Ascending aorta (tissue), 2 donors: Measurements from ENCODE around the gene PFKL. TPM values are rescaled to one million over a fixed set of nuclear protein-coding genes. Genes with fewer than 3 reads are reported as not detected.
A peak's percentile ranks its signal among the peaks of the same experiment; 100 is the strongest.

Experiments
- DNase-seq, 2 donors: peaks; one replicate each; pipeline ENCODE4 v3.0.0-alpha.2; 2019; ENCODE audit warnings: low spot score in 2 of 2
- H3K27ac ChIP-seq, 2 donors: fragments of 200-600 bp; sonication (generic); one replicate each; pipeline ENCODE4 v1.5.1; 2016 to 2017; ENCODE audit warnings: mild to moderate bottlenecking in 1 of 2
- H3K27me3 ChIP-seq: fragments of 200-600 bp; sonication (generic); one replicate; pipeline ENCODE4 v1.5.1; 2017
- H3K36me3 ChIP-seq, 2 donors: fragments of 200-600 bp; sonication (generic); one replicate each; pipeline ENCODE4 v1.5.1; 2016
- H3K4me1 ChIP-seq, 2 donors: fragments of 200-600 bp; sonication (generic); one replicate each; pipeline ENCODE4 v1.5.1; 2016 to 2017; ENCODE audit warnings: mild to moderate bottlenecking in 1 of 2
- H3K4me3 ChIP-seq, 2 donors: fragments of 200-600 bp; sonication (generic); one replicate each; pipeline ENCODE4 v1.5.1; 2016 to 2017; ENCODE audit warnings: mild to moderate bottlenecking in 1 of 2
- H3K9me3 ChIP-seq, 2 donors: fragments of 200-600 bp; sonication (generic); one replicate each; pipeline ENCODE4 v1.5.1; 2016
- intact Hi-C: fragments of 100-400 bp; cut with DNase I; formaldehyde crosslinking; loops from one replicate; pipeline ENCODE4 v1.15.1; 2023
- total RNA-seq: library from RNA; depleted of rRNA; stranded (reverse); fragments of >200 nt; gene quantifications from one replicate; pipeline ENCODE4 v1.1.0, GENCODE V29; 2016
- TF ChIP-seq, protein P1 (sequence below), 3 experiments: fragments of 200-600 bp in 2 of 3; fragments of 450-650 bp in 1 of 3; sonication (generic) in 2 of 3; IDR thresholded peaks; one replicate each; pipeline ENCODE4 v1.5.1; 2016 to 2019; ENCODE audit warnings: antibody characterized with exemption in 3 of 3, mild to moderate bottlenecking in 1 of 3, moderate library complexity in 1 of 3

Gene PFKL
- total RNA-seq, 1 donor from 2014 or later, result 153 TPM

DNA sequence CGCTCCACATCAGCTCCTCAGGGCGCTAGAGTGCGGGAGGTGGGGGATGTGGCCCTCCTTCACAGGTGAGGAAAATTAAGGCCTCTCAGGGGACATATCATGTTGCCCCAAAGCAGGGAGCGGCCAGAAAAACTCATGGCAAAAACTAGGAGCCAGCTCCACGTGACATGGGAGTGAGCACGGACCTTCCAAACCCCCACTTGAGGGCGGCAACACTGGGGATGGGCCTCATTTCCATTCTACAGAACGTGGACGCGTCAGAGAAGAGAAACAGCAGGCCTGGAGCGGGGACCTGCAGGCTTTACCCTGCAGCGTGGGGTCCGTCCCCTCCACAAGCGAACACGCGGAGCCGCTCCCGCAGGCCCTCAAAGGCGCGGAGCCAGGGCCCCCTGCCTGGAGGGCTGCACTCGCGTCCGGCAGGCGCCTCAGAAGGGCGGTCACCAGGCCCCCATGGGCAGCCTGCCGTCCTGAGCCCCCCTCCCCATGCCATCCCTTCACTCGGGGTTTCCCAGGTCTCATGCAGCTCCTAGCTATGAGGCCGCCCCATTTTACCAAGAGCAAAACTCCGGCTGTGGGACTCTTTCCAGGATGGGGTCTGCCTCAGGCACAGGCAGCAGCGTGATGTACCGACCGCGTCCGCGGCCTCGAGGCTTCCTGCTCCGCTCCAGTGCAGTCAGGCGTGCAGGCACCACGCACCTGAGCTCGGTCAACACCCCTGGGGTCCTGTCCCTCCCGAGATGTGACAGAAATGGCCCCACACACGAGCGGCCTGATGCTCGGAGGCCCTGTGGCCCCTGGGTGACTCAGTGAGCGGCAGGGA lies 33.9 kb downstream of the PFKL start:
- peaks cover 4 to 5% of the 10 kb centered on the region in 2 donors for H3K4me1 ChIP-seq
- no peak for DNase-seq
- H3K9me3 ChIP-seq, result no peaks in the 10 kb centered on the region
- TF ChIP-seq, protein P1, sequence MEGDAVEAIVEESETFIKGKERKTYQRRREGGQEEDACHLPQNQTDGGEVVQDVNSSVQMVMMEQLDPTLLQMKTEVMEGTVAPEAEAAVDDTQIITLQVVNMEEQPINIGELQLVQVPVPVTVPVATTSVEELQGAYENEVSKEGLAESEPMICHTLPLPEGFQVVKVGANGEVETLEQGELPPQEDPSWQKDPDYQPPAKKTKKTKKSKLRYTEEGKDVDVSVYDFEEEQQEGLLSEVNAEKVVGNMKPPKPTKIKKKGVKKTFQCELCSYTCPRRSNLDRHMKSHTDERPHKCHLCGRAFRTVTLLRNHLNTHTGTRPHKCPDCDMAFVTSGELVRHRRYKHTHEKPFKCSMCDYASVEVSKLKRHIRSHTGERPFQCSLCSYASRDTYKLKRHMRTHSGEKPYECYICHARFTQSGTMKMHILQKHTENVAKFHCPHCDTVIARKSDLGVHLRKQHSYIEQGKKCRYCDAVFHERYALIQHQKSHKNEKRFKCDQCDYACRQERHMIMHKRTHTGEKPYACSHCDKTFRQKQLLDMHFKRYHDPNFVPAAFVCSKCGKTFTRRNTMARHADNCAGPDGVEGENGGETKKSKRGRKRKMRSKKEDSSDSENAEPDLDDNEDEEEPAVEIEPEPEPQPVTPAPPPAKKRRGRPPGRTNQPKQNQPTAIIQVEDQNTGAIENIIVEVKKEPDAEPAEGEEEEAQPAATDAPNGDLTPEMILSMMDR (IDR thresholded peaks at IDR 0.05), result no peak
- intact Hi-C loops, result no loop called here
- peaks cover 4 to 37% of the 10 kb centered on the region in 2 donors for H3K36me3 ChIP-seq
- H3K27ac ChIP-seq, result no peak overlapping the region
- no peak overlapping the region for H3K4me3 ChIP-seq
- H3K27me3 ChIP-seq, result no peaks in the 10 kb centered on the region

DNA sequence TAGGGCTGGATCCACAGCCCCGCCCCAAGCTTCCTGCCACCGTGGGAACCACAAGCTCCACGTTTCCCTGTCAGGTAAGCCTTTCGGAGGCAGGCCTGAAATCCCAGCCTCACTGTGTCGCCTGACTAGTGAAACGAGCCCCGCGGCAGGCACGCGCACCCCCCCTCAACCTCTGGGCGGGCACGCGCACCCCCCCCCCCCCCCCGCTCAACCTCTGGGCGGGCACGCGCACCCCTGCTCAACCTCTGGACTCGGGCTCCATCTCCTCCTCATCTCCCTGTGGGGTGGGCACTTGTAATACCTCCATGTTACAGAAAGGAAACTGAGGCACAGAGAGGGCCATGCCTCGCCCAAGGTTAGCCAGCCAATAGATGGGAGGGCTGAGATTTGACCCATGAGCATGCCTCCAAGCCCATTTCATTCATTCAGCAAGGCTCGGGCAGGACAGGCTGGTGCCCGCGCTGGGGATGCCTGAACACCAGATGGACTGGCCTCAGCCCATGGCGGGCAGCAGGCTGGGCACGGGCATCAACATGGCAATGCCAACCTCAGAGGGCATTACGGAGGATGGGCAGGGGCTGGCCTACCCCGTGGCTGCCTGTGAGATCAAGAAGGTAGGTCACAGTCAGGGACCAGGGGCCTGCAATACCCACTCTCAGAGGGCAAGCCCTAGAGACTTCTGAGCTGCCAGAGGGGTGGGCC lies 34.6 kb downstream of the PFKL start:
- intact Hi-C loops, result loop anchor here (5.0 kb wide), 4 partner anchors 123 to 1308 kb away; partner anchors contain the start of genes LRRC3, PCBP3, PTTG1IP and TRAPPC10
- TF ChIP-seq, protein P1 (IDR thresholded peaks at IDR 0.05), result no peak
- DNase-seq, result no peak
- Histone ChIP-seq H3K4me1 (peaks cover 4 to 5% of the 10 kb centered on the region in 2 donors), H3K27ac (no peak overlapping the region), H3K4me3 (no peak overlapping the region), H3K36me3 (peaks cover 4 to 37% of the 10 kb centered on the region in 2 donors), H3K9me3 (no peaks in the 10 kb centered on the region), H3K27me3 (no peaks in the 10 kb centered on the region)

DNA sequence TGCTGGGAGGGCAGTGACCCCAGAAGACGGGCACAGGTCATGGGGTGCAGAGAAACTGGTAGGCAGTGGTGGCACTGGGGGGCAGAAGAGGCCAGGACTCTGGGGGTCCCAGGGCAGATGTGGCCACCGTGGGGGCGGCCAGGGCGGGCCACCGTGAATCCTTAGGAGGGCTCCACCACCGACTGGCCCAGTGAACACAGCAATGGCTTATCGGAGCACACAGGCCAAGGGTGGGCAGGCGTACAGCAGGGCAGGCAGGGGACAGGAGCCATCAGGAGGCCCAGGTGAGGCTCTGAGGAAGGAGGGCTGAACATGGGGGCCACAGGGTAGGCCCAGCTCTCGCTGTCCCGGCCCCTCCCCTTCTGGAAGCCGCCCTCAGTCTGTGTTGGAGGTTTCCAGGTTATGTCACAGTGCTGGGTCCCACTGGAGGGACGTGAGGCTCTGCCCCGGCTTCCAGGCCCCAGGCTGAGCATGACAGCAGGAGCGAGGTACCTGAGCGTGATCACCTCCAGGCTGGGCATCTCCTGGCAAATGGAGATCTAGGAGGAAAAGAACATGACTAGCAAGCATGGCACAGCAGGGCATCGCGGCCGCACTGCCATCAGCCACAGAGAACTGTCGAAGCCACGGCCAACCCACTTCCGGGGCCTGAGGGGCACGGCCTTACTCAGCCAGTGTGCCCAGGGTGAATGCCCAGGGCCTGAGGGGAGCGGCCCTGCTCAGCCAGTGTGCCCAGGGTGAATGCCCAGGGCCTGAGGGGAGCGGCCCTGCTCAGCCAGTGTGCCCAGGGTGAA lies 35.6 kb downstream of the PFKL start:
- no peaks in the 10 kb centered on the region for H3K27me3 ChIP-seq
- H3K36me3 ChIP-seq, result peaks cover 4 to 37% of the 10 kb centered on the region in 2 donors
- TF ChIP-seq, protein P1 (IDR thresholded peaks at IDR 0.05), result no peak
- DNase-seq, result no peak
- H3K9me3 ChIP-seq, result no peaks in the 10 kb centered on the region
- peaks cover 4 to 12% of the 10 kb centered on the region in 2 donors for H3K4me1 ChIP-seq
- H3K27ac ChIP-seq, result no peak overlapping the region
- intact Hi-C loops, result loop anchor here (5.0 kb wide), 4 partner anchors 122 to 1307 kb away; partner anchors contain the start of genes LRRC3, PCBP3, PTTG1IP and TRAPPC10
- no peak overlapping the region for H3K4me3 ChIP-seq

DNA sequence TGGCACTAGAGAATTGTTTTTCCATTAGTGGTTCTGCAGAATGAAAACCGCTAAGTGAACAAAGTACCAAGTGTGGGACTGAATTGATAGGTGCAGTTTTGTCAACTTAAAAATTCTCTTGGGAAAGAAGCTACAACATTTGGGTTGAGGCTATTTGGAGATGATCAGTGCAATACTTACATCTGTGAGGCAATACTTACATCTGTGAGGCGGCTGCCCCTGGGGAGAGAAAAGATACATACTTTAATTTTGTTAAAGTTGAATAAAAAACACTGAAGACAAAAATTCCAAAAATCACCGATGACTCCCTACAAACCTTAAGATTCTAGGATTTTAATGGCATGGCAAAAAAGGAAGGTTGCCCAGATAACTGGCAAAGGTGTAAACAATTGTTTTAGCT lies 37.6 kb downstream of the PFKL start:
- Histone ChIP-seq H3K27ac (peak overlapping the region in 1 of 2 donors; percentile 99), H3K9me3 (no peaks in the 10 kb centered on the region), H3K4me1 (peaks cover 4 to 12% of the 10 kb centered on the region in 2 donors), H3K36me3 (peaks cover 0 to 18% of the 10 kb centered on the region in 2 donors), H3K27me3 (no peaks in the 10 kb centered on the region), H3K4me3 (no peak overlapping the region)
- intact Hi-C loops, result loop anchor here (5.0 kb wide), 4 partner anchors 120 to 1305 kb away; partner anchors contain the start of genes LRRC3, PCBP3, PTTG1IP and TRAPPC10
- DNase-seq, result no peak
- TF ChIP-seq, protein P1 (IDR thresholded peaks at IDR 0.05), result no peak
